OCI-LY1 (cell line): ENCODE measurements around the gene PPP1R3E.
A peak's percentile ranks its signal among the peaks of the same experiment; 100 is the strongest.

Experiments used
- H2AFZ ChIP-seq: fragments of 200-600 bp; sonication (generic), shearing (Covaris generic); 2 replicates; pipeline ENCODE4 v1.6.0; 2014; ENCODE audit warnings: antibody characterized with exemption, mild to moderate bottlenecking, low read length
- H3F3A ChIP-seq: fragments of 200-600 bp; sonication (generic), shearing (Covaris generic); 2 replicates; pipeline ENCODE4 v1.6.0; 2014; ENCODE audit warnings: mild to moderate bottlenecking, antibody characterized with exemption, low read length, moderate library complexity; ENCODE audit not compliant: insufficient read depth
- H3K27ac ChIP-seq: fragments of 200-600 bp; sonication (generic); 2 replicates; pipeline ENCODE4 v1.5.1; 2014; ENCODE audit warnings: low read length, mixed run types, mild to moderate bottlenecking, low read depth; ENCODE audit not compliant: poor library complexity, severe bottlenecking
- H3K27me3 ChIP-seq: fragments of 200-600 bp; sonication (generic); 2 replicates; pipeline ENCODE4 v1.6.0; 2014; ENCODE audit warnings: antibody characterized with exemption, mild to moderate bottlenecking, low read length, moderate library complexity; ENCODE audit not compliant: insufficient read depth
- H3K36me3 ChIP-seq: fragments of 200-600 bp; sonication (generic); 2 replicates; pipeline ENCODE4 v1.6.1; 2014; ENCODE audit warnings: mild to moderate bottlenecking, antibody characterized with exemption, low read length, moderate library complexity, mixed read lengths; ENCODE audit not compliant: insufficient read depth
- H3K4me1 ChIP-seq: fragments of 200-600 bp; sonication (generic); 2 replicates; pipeline ENCODE4 v1.5.1; 2014; ENCODE audit warnings: mild to moderate bottlenecking, low read length, moderate library complexity; ENCODE audit not compliant: insufficient read depth, severe bottlenecking
- H3K4me2 ChIP-seq: fragments of 200-600 bp; sonication (generic), shearing (Covaris generic); 2 replicates; pipeline ENCODE4 v1.6.1; 2014; ENCODE audit warnings: low read length
- H3K4me3 ChIP-seq: fragments of 200-600 bp; sonication (generic); 2 replicates; pipeline ENCODE4 v1.5.1; 2014; ENCODE audit warnings: low read length, low read depth, mild to moderate bottlenecking, mixed read lengths; ENCODE audit not compliant: poor library complexity, severe bottlenecking
- H3K79me2 ChIP-seq: fragments of 200-600 bp; shearing (Covaris generic); 2 replicates; pipeline ENCODE4 v1.6.1; 2016; ENCODE audit warnings: mixed run types, low read length, mixed read lengths; ENCODE audit not compliant: insufficient read depth
- H3K9ac ChIP-seq: fragments of 200-600 bp; sonication (generic), shearing (Covaris generic); 2 replicates; pipeline ENCODE4 v1.6.1; 2014; ENCODE audit warnings: mild to moderate bottlenecking, low read length, mixed read lengths
- H3K9me2 ChIP-seq: fragments of 200-600 bp; sonication (generic), shearing (Covaris generic); 2 replicates; pipeline ENCODE4 v1.6.1; 2014; ENCODE audit warnings: low read depth, mild to moderate bottlenecking, low read length, mixed read lengths
- H3K9me3 ChIP-seq: fragments of 200-600 bp; shearing (Covaris generic); 2 replicates; pipeline ENCODE4 v1.6.1; 2014; ENCODE audit warnings: low read length, mixed read lengths
- H4K20me1 ChIP-seq: fragments of 200-600 bp; sonication (generic), shearing (Covaris generic); 2 replicates; pipeline ENCODE4 v1.6.0; 2016; ENCODE audit warnings: mild to moderate bottlenecking, low read length; ENCODE audit not compliant: insufficient read depth
- EZH2 ChIP-seq: fragments of 200-600 bp; sonication (generic), shearing (Covaris generic); IDR thresholded peaks from 2 replicates; pipeline ENCODE4 v1.8.0; 2017; ENCODE audit warnings: borderline replicate concordance, mixed run types, mild to moderate bottlenecking, antibody characterized with exemption, low read length, moderate library complexity, mixed read lengths
- TF ChIP-seq, protein P1 (sequence below): fragments of 200-600 bp; sonication (generic), shearing (Covaris generic); IDR thresholded peaks from 2 replicates; pipeline ENCODE4 v1.5.1; 2017; ENCODE audit warnings: mild to moderate bottlenecking, antibody characterized with exemption, low read length, moderate library complexity, mixed read lengths

The PPP1R3E gene

DNA sequence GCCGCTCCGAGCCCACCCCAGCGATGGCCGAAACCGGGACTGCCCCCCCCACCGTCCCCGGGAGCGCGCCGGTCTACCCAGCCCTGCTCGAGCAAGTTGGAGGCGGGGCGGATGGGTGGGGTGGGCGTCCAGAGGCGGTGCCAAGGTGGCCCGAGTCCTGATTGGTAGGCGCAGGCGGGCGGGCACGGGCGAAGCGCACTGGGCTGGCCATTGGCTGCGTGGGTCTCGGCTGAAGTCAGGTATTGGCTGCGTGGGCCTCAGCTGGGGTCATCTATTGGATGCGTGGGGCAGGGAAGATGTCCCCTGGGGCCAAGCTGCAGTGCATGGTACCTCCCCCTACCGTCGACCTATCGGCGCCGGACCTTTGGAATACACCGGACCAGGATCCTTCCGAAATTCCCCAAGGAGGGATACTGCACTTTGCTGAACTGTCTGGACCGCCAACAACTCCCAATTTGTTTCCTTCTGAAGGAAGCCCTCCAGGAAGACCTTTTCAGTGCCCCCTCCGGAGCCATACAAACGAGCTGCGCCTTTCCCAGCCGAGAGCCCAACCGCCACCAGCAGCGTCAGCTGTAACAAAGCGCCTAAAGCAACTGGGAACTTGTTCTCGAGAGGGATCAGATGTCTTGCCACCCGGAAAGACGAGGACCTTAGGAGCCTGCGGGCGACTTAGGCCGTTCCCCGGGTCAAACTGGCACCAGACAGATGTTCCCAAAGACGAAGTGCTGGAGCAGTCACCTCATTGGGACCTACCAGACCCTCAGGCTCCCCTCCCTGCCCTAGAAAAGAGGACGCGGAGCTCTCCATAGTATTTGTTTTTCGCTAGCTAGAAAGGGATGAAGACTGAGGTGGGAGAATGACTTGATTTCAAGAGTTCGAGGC, 16.4 kb downstream of the PPP1R3E start, which contains the start of gene HOMEZ:
Gene HOMEZ, minus strand, starts transcription at position 113 of the 882 bp plus-strand sequence. CDS start 180 bp downstream, outside the sequence.
- Histone ChIP-seq H3F3A (no peaks in the 10 kb centered on the region), H2AFZ (peak within 1 kb of the TSS; percentile 94; the same call in 1 of the 2 replicates), H3K4me2 (peak within 1 kb of the TSS; percentile 98), H3K4me1 (peaks cover 22% of the 10 kb centered on the region), H3K36me3 (no peaks in the 10 kb centered on the region), H3K27ac (peak within 1 kb of the TSS; percentile 42), H4K20me1 (no peaks in the 10 kb centered on the region), H3K9me3 (no peaks in the 10 kb centered on the region), H3K9ac (peak within 1 kb of the TSS; percentile 89), H3K9me2 (no peaks in the 10 kb centered on the region), H3K27me3 (no peaks in the 10 kb centered on the region), H3K4me3 (peak within 1 kb of the TSS; percentile 80), H3K79me2 (no peaks in the 10 kb centered on the region)
- TF ChIP-seq, protein P1, sequence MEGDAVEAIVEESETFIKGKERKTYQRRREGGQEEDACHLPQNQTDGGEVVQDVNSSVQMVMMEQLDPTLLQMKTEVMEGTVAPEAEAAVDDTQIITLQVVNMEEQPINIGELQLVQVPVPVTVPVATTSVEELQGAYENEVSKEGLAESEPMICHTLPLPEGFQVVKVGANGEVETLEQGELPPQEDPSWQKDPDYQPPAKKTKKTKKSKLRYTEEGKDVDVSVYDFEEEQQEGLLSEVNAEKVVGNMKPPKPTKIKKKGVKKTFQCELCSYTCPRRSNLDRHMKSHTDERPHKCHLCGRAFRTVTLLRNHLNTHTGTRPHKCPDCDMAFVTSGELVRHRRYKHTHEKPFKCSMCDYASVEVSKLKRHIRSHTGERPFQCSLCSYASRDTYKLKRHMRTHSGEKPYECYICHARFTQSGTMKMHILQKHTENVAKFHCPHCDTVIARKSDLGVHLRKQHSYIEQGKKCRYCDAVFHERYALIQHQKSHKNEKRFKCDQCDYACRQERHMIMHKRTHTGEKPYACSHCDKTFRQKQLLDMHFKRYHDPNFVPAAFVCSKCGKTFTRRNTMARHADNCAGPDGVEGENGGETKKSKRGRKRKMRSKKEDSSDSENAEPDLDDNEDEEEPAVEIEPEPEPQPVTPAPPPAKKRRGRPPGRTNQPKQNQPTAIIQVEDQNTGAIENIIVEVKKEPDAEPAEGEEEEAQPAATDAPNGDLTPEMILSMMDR: no peak
- TF ChIP-seq EZH2: no peak

DNA sequence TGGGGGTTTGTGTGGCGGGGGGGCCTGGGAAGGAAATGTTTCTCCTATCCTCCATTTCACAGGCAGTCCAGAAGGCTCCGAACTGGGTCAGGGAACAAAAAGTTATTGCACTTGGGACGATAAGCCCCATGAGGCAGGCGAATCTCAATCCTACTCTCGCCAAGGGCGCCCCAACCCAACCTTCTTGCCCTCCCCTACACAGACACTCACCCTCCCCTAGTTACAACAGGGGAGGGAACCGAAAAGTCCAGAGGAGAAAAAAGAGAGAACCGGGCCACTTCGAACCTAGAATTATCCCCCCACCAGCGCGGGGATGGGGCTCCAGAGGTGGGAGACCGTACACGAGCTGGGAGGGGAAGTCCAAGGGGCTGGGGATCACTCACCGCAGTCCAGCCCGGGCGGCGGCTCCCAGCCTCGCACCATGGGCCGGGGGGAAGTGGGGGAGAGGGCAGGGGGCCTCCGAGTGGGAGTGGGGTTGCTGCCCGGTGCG, 17.1 kb downstream of the PPP1R3E start:
- Histone ChIP-seq H3K4me1 (peaks cover 22% of the 10 kb centered on the region), H3K27me3 (no peaks in the 10 kb centered on the region), H3K4me3 (peak overlapping the region; percentile 80), H3K4me2 (peak overlapping the region; percentile 87), H3K79me2 (no peaks in the 10 kb centered on the region), H3K27ac (peak overlapping the region; percentile 42), H3K9me3 (no peaks in the 10 kb centered on the region), H4K20me1 (no peaks in the 10 kb centered on the region), H2AFZ (no peak overlapping the region), H3K36me3 (no peaks in the 10 kb centered on the region), H3K9ac (peak overlapping the region; percentile 89), H3F3A (no peaks in the 10 kb centered on the region), H3K9me2 (no peaks in the 10 kb centered on the region)
- TF ChIP-seq EZH2: no peak
- TF ChIP-seq, protein P1: no peak

DNA sequence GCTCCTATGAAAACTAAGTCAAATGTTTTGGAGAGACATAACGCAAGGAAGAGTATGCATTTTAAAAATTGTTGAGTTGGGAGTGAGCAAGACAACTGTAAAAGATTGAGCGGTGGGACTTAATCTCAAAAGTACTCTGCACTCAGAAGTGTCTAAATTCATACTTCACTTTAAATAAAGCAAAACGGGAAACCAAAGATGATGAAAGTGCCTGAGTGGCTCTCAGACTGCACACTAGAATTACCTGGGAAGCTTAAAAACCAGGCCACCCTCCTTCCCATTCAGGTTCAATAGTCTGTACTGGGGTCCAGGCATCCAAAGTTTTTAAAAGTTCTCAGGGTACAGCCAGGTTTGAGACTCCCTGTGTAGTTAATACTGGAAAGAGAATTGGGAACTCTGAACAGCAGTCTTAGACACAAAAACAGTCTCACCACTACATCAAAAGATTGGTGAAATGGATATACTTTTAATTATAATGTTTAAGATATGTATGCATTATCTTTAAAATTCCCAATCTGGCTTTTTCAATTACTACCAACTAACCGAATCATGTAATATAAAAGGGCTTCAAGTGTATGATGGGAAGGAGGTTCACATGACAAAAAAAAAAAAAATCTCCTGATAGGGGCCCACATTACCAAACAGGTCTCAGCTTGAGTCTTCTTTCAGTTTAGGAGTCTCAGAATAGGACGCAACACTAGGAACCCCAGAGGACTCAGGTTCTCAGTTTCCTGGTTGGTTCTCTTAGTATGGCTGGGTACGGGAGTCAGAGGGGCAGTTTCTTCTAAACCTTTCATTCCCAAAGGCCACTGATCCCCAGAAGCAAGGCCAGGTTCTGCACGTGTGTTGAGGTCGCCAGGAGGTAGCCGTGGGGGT, 17.8 kb downstream of the PPP1R3E start:
- Histone ChIP-seq H3K4me1 (peaks cover 22% of the 10 kb centered on the region), H4K20me1 (no peaks in the 10 kb centered on the region), H3K4me2 (peak overlapping the region; percentile 87), H3K27me3 (no peaks in the 10 kb centered on the region), H3F3A (no peaks in the 10 kb centered on the region), H3K36me3 (no peaks in the 10 kb centered on the region), H2AFZ (no peak overlapping the region), H3K4me3 (peak overlapping the region; percentile 80), H3K9me2 (no peaks in the 10 kb centered on the region), H3K27ac (peak overlapping the region; percentile 42), H3K9me3 (no peaks in the 10 kb centered on the region), H3K79me2 (no peaks in the 10 kb centered on the region), H3K9ac (peak overlapping the region; percentile 89)
- TF ChIP-seq EZH2: no peak
- TF ChIP-seq, protein P1: no peak
